Panc1 (cell line): ENCODE results near the gene PLA2G15. TPM values are rescaled to one million over a fixed set of nuclear protein-coding genes. Genes with fewer than 3 reads are reported as not detected.

Experiments used
- ATAC-seq: fragments of 200-7000 bp; cut with Tn5 transposase; 2 replicates; pipeline ENCODE4 v1.9.1; 2020; ENCODE audit warnings: mild to moderate bottlenecking, moderate library complexity
- BruUV-seq: library from RNA; stranded (reverse); fragments of 400-500 nt; replicated peaks from 2 replicates; lab custom pipeline; 2021; lab: Mats Ljungman, UMichigan
- CTCF ChIA-PET: fragments of 300-600 bp; sonication (Branson Sonifier 250); formaldehyde crosslinking; loops from one replicate; lab custom pipeline; 2022; ENCODE audit warnings: antibody characterized with exemption; lab: Charles Lee
- POLR2A ChIA-PET: fragments of 300-600 bp; sonication (Branson Sonifier 250); formaldehyde crosslinking; loops from one replicate; lab custom pipeline; 2022; ENCODE audit warnings: antibody characterized with exemption; lab: Charles Lee
- DNase-seq: peaks from one replicate; pipeline ENCODE4 v3.0.0-alpha.2; 2010; ENCODE audit warnings: low read depth, low spot score
- H3K27ac ChIP-seq: 2 replicates; pipeline ENCODE4 v1.5.1; 2011; ENCODE audit warnings: mild to moderate bottlenecking, low read length, inconsistent platforms
- H3K27me3 ChIP-seq: fragments of 200-500 bp; sonication (Bioruptor generic); 2 replicates; pipeline ENCODE4 v1.6.0; 2014; ENCODE audit warnings: low read length, inconsistent platforms; ENCODE audit not compliant: control insufficient read depth, insufficient read depth
- H3K36me3 ChIP-seq: fragments of 200-500 bp; sonication (Bioruptor generic); 2 replicates; pipeline ENCODE4 v1.5.1; 2014; ENCODE audit warnings: inconsistent platforms, mild to moderate bottlenecking, low read length, moderate library complexity; ENCODE audit not compliant: control insufficient read depth, insufficient read depth
- H3K4me1 ChIP-seq: 2 replicates; pipeline ENCODE4 v1.5.1; 2011; ENCODE audit warnings: inconsistent platforms, mild to moderate bottlenecking, low read length, moderate library complexity; ENCODE audit not compliant: control insufficient read depth, insufficient read depth
- H3K4me3 ChIP-seq, 2 experiments: 2 replicates each; pipeline ENCODE4 v1.5.1; 2011 to 2012; ENCODE audit warnings: low read depth in 2 of 2, low read length in 2 of 2, mild to moderate bottlenecking in 2 of 2, inconsistent platforms in 1 of 2, moderate library complexity in 1 of 2
- H3K9me3 ChIP-seq: fragments of 200-500 bp; sonication (Bioruptor generic); 2 replicates; pipeline ENCODE4 v1.5.1; 2014; ENCODE audit warnings: low read depth, mild to moderate bottlenecking, inconsistent platforms, low read length, moderate library complexity; ENCODE audit not compliant: control insufficient read depth, insufficient read depth
- CTCF ChIP-seq: fragments of 450-650 bp; IDR thresholded peaks from 2 replicates; pipeline ENCODE4 v1.5.1; 2017; ENCODE audit warnings: mild to moderate bottlenecking
- POLR2AphosphoS5 ChIP-seq: IDR thresholded peaks from 2 replicates; pipeline ENCODE4 v1.6.1; 2012; ENCODE audit warnings: mild to moderate bottlenecking, low read depth, low read length, moderate library complexity
- REST ChIP-seq, 2 experiments: IDR thresholded peaks; 2 replicates each; pipeline ENCODE4 v1.6.1; 2011 to 2012; ENCODE audit warnings: low read depth in 2 of 2, control low read depth in 1 of 2, low read length in 1 of 2, mild to moderate bottlenecking in 1 of 2, moderate library complexity in 1 of 2; ENCODE audit not compliant: insufficient read depth in 1 of 2
- SIN3A ChIP-seq: IDR thresholded peaks from 2 replicates; pipeline ENCODE4 v1.6.1; 2012; ENCODE audit warnings: low read depth, mild to moderate bottlenecking, low read length, moderate library complexity, borderline replicate concordance; ENCODE audit not compliant: insufficient read depth
- TCF7L2 ChIP-seq: IDR thresholded peaks from 2 replicates; pipeline ENCODE4 v1.6.1; 2011; ENCODE audit warnings: mild to moderate bottlenecking, low read depth, low read length, inconsistent platforms
- in situ Hi-C: cut with HindIII; loops from 2 replicates; pipeline ENCODE4 v1.10.0; 2016; ENCODE audit warnings: low sequenced_read_pairs, low pct_unique_long_range_greater_than_20kb
- intact Hi-C: fragments of 100-400 bp; cut with micrococcal nuclease; formaldehyde crosslinking; loops from one replicate; pipeline ENCODE4 v1.10.0; 2022; ENCODE audit not compliant: unreplicated experiment
- total RNA-seq: library from RNA; stranded (reverse); gene quantifications from one replicate; pipeline ENCODE4 v1.2.1, GENCODE V29; 2021; ENCODE audit not compliant: unreplicated experiment

The PLA2G15 gene
- total RNA-seq, 1 experiment from 2014 or later: 14.3 TPM

- Histone ChIP-seq H3K9me3 (no peaks in the 10 kb centered on the region), H3K27me3 (no peaks in the 10 kb centered on the region), H3K27ac (no peak overlapping the region), H3K36me3 (no peaks in the 10 kb centered on the region; the same call in 1 of the 2 replicates), H3K4me3 (no peak overlapping the region), H3K4me1 (peaks cover 18% of the 10 kb centered on the region)
- POLR2A ChIA-PET: no interaction called here
- no peak for DNase-seq
- BruUV-seq: no TSS peak
- TF ChIP-seq CTCF (no peak), TCF7L2 (no peak), POLR2AphosphoS5 (no peak), REST (IDR thresholded peaks at IDR 0.05; ENCODE audit: insufficient read depth in 1 of 2, low read depth in 2 of 2, low read length in 1 of 2) (no peak), SIN3A (no peak)
- in situ Hi-C loops (no loop called here), intact Hi-C loops (no loop called here)
- ATAC-seq: no peak
- CTCF ChIA-PET: interaction anchor here (0.6 kb wide), 1 partner anchor 144 kb away, joined by 4 read pairs; no protein-coding TSS in a partner anchor
Measured at GRCh38 chr16:68230176-68230571, 15.0 kb upstream of the PLA2G15 start.

GRCh38 chr16:68230956-68231355 lies 14.2 kb upstream of the PLA2G15 start:
- Histone ChIP-seq H3K36me3 (no peaks in the 10 kb centered on the region; the same call in 1 of the 2 replicates), H3K27ac (no peak overlapping the region), H3K27me3 (no peaks in the 10 kb centered on the region), H3K9me3 (no peaks in the 10 kb centered on the region), H3K4me1 (peaks cover 18% of the 10 kb centered on the region), H3K4me3 (no peak overlapping the region)
- no TSS peak for BruUV-seq
- ChIA-PET POLR2A (no interaction called here), CTCF (no interaction called here)
- in situ Hi-C loops: no loop called here
- no peak for TF ChIP-seq CTCF
- no peak for DNase-seq
- no peak for ATAC-seq
- intact Hi-C loops: no loop called here
